PC-9 (cell line): Measurements from ENCODE around the gene SLC6A6. TPM values are rescaled to one million over a fixed set of nuclear protein-coding genes. Genes with fewer than 3 reads are reported as not detected.
"Not testable (repeated sequence)": the region's sequence is repeated elsewhere in the genome, so short reads cannot be mapped to it uniquely, and the experiment has no call there.

Experiments
- BruUV-seq: library from RNA; stranded (reverse); fragments of 400-500 nt; replicated peaks from 2 replicates; lab custom pipeline; 2021; lab: Mats Ljungman, UMichigan
- CTCF ChIA-PET: fragments of 300-600 bp; sonication (Branson Sonifier 250); formaldehyde crosslinking; loops from one replicate; lab custom pipeline; 2022; ENCODE audit warnings: antibody characterized with exemption; lab: Charles Lee
- POLR2A ChIA-PET: fragments of 300-600 bp; sonication (Branson Sonifier 250); formaldehyde crosslinking; loops from one replicate; lab custom pipeline; 2022; ENCODE audit warnings: antibody characterized with exemption; ENCODE audit not compliant: unreplicated experiment; lab: Charles Lee
- DNase-seq, 2 experiments: peaks; one replicate each; pipeline versions ENCODE4 v3.0.0 to v3.0.0-alpha.2; 2015 to 2022; ENCODE audit warnings: mixed read lengths in 1 of 2
- H2AFZ ChIP-seq: fragments of 200-600 bp; sonication (generic); 2 replicates; pipeline ENCODE4 v1.8.1; 2017; ENCODE audit warnings: antibody characterized with exemption
- H3F3A ChIP-seq: fragments of 200-600 bp; sonication (generic); 2 replicates; pipeline ENCODE4 v1.8.1; 2017; ENCODE audit warnings: antibody characterized with exemption, mild to moderate bottlenecking, low read depth; ENCODE audit not compliant: insufficient read depth
- H3K27ac ChIP-seq: fragments of 200-600 bp; sonication (generic); 2 replicates; pipeline ENCODE4 v1.6.1; 2016; ENCODE audit warnings: mixed run types
- H3K27me3 ChIP-seq: fragments of 200-600 bp; sonication (generic); 2 replicates; pipeline ENCODE4 v1.6.1; 2016; ENCODE audit warnings: low read depth, mixed run types; ENCODE audit not compliant: insufficient read depth
- H3K36me3 ChIP-seq: fragments of 200-600 bp; sonication (generic); 2 replicates; pipeline ENCODE4 v1.6.1; 2016; ENCODE audit warnings: low read depth, mixed run types
- H3K4me1 ChIP-seq: fragments of 200-600 bp; sonication (generic); replicated peaks from 2 replicates; pipeline ENCODE4 v1.6.1; 2016; ENCODE audit warnings: mixed run types; ENCODE audit not compliant: insufficient read depth
- H3K4me2 ChIP-seq: fragments of 200-600 bp; sonication (generic); 2 replicates; pipeline ENCODE4 v1.6.1; 2017; ENCODE audit warnings: mixed run types
- H3K4me3 ChIP-seq: fragments of 200-600 bp; sonication (generic); 2 replicates; pipeline ENCODE4 v1.6.1; 2016; ENCODE audit warnings: mixed run types
- H3K79me2 ChIP-seq: fragments of 200-600 bp; sonication (generic); 2 replicates; pipeline ENCODE4 v1.6.1; 2017; ENCODE audit warnings: low read depth, mixed run types
- H3K9me2 ChIP-seq: fragments of 200-600 bp; sonication (generic); 2 replicates; pipeline ENCODE4 v1.8.1; 2017; ENCODE audit warnings: mild to moderate bottlenecking; ENCODE audit not compliant: insufficient read depth
- H3K9me3 ChIP-seq: fragments of 200-600 bp; sonication (generic); 2 replicates; pipeline ENCODE4 v1.8.1; 2016; ENCODE audit warnings: low read depth; ENCODE audit not compliant: insufficient read depth
- H4K20me1 ChIP-seq: fragments of 200-600 bp; sonication (generic); 2 replicates; pipeline ENCODE4 v1.8.1; 2017; ENCODE audit not compliant: insufficient read depth
- EZH2 ChIP-seq: fragments of 200-600 bp; sonication (generic); IDR thresholded peaks from 2 replicates; pipeline ENCODE4 v1.8.0; 2017; ENCODE audit warnings: antibody characterized with exemption, low read depth
- intact Hi-C: fragments of 100-400 bp; cut with micrococcal nuclease; formaldehyde crosslinking; loops from one replicate; pipeline ENCODE4 v1.10.0; 2022; ENCODE audit not compliant: unreplicated experiment
- total RNA-seq: library from RNA; stranded (reverse); gene quantifications from 2 replicates; pipeline ENCODE4 v1.2.3, GENCODE V29; 2021
- TF ChIP-seq, protein P1 (sequence below): fragments of 200-600 bp; sonication (generic); conservative IDR thresholded peaks from 2 replicates; pipeline ENCODE4 v1.6.1; 2017; ENCODE audit warnings: mixed run types, antibody characterized with exemption, mild to moderate bottlenecking, moderate library complexity

The SLC6A6 gene
- total RNA-seq, 1 experiment from 2014 or later = 122 TPM

DNA sequence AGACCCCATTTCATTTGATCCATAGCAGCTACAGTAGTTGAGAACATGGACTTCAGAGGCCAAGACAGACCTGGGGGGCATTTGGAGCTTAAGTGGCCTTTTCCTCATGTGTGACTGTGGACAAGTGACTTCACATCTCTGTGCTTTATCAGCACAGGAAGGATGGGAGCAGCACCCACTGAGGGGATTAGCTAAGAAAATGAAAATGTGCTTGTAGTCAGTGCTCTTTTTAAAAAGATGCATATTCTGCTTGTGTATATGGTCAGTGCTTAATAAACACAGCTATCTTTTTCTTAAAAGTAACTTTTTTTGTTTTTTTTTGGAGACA, 34.5 kb downstream of the SLC6A6 start:
- Histone ChIP-seq H3K9me3 (no peaks in the 10 kb centered on the region), H3K27me3 (no peaks in the 10 kb centered on the region), H3K4me2 (no peak overlapping the region), H3K36me3 (no peaks in the 10 kb centered on the region), H2AFZ (no peak overlapping the region), H3F3A (peaks cover 62% of the 10 kb centered on the region), H3K27ac (no peak overlapping the region), H3K79me2 (peaks cover 93% of the 10 kb centered on the region), H3K9me2 (no peaks in the 10 kb centered on the region), H3K4me3 (no peak overlapping the region), H4K20me1 (peaks cover 29% of the 10 kb centered on the region), H3K4me1 (peaks cover 81% of the 10 kb centered on the region)
- TF ChIP-seq, protein P1, sequence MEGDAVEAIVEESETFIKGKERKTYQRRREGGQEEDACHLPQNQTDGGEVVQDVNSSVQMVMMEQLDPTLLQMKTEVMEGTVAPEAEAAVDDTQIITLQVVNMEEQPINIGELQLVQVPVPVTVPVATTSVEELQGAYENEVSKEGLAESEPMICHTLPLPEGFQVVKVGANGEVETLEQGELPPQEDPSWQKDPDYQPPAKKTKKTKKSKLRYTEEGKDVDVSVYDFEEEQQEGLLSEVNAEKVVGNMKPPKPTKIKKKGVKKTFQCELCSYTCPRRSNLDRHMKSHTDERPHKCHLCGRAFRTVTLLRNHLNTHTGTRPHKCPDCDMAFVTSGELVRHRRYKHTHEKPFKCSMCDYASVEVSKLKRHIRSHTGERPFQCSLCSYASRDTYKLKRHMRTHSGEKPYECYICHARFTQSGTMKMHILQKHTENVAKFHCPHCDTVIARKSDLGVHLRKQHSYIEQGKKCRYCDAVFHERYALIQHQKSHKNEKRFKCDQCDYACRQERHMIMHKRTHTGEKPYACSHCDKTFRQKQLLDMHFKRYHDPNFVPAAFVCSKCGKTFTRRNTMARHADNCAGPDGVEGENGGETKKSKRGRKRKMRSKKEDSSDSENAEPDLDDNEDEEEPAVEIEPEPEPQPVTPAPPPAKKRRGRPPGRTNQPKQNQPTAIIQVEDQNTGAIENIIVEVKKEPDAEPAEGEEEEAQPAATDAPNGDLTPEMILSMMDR = no peak
- no peak for TF ChIP-seq EZH2
- ChIA-PET POLR2A (interaction anchor here (0.7 kb wide), 1 partner anchor 214 kb away, joined by 7 read pairs; no protein-coding TSS in a partner anchor), CTCF (interaction anchor here (0.6 kb wide), 1 partner anchor 108 kb away, joined by 3 read pairs; no protein-coding TSS in a partner anchor)
- intact Hi-C loops = no loop called here
- no TSS peak for BruUV-seq
- DNase-seq = no peak

DNA sequence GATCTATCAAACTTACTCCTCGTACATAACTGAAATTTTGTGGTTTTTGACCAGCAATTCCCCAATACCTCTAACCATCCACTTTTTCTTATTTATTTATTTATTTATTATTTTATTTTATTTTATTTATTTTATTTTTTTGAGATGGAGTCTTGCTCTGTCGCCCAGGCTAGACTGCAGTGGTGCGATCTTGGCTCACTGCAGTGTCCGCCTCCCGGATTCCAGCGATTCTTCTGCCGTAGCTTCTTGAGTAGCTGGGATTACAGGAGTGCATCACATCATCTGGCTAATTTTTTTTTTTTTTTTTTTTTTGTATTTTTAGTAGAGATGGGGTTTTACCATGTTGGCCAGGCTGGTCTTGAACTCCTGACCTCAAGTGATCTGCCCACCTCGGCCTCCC, 35.3 kb downstream of the SLC6A6 start:
- intact Hi-C loops, H2AFZ ChIP-seq, H3K4me2 ChIP-seq, H3K27me3 ChIP-seq, H3K9me3 ChIP-seq, BruUV-seq, H3K27ac ChIP-seq, POLR2A ChIA-PET, H3K36me3 ChIP-seq, H3K9me2 ChIP-seq, H3K4me3 ChIP-seq, DNase-seq: not testable (repeated sequence)
- Histone ChIP-seq H3K4me1 (peaks cover 82% of the 10 kb centered on the region), H3F3A (peaks cover 63% of the 10 kb centered on the region), H3K79me2 (peaks cover 98% of the 10 kb centered on the region), H4K20me1 (peaks cover 37% of the 10 kb centered on the region)
- CTCF ChIA-PET = interaction anchor here (0.6 kb wide), 1 partner anchor 148 kb away, joined by 7 read pairs; no protein-coding TSS in a partner anchor

DNA sequence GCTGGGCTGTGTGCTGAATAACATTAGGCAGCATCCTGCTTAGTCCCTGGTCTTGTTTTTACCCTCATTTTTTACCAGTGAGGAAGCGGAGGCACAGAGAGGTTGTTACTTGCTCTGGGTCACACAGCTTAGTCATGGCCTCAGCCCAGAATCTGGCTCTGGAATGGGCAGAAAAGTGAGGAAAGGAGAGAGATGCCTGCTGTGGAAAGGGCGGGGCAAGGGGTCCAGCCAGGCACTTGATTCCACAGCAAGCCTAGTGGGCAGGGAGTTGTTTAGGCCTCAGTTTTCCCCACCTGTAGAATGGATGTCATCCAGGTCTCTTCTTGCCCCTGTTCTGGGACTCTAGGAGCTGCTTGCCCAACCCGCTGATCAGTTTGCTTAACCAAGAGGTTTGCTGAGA, 35.9 kb downstream of the SLC6A6 start:
- peaks cover 59% of the 10 kb centered on the region for H3F3A ChIP-seq
- BruUV-seq = no TSS peak
- H3K4me2 ChIP-seq = no peak overlapping the region
- H3K79me2 ChIP-seq = peaks cover 98% of the 10 kb centered on the region
- no peak for DNase-seq
- no peaks in the 10 kb centered on the region for H3K27me3 ChIP-seq
- H2AFZ ChIP-seq = no peak overlapping the region
- peaks cover 77% of the 10 kb centered on the region for H3K4me1 ChIP-seq
- no peak overlapping the region for H3K27ac ChIP-seq
- H3K9me2 ChIP-seq = no peaks in the 10 kb centered on the region
- H3K9me3 ChIP-seq = no peaks in the 10 kb centered on the region
- POLR2A ChIA-PET = no interaction called here
- H3K36me3 ChIP-seq = no peaks in the 10 kb centered on the region
- H4K20me1 ChIP-seq = peaks cover 43% of the 10 kb centered on the region
- TF ChIP-seq EZH2 = no peak
- TF ChIP-seq, protein P1 = no peak
- H3K4me3 ChIP-seq = no peak overlapping the region
- intact Hi-C loops = no loop called here
- CTCF ChIA-PET = no interaction called here

DNA sequence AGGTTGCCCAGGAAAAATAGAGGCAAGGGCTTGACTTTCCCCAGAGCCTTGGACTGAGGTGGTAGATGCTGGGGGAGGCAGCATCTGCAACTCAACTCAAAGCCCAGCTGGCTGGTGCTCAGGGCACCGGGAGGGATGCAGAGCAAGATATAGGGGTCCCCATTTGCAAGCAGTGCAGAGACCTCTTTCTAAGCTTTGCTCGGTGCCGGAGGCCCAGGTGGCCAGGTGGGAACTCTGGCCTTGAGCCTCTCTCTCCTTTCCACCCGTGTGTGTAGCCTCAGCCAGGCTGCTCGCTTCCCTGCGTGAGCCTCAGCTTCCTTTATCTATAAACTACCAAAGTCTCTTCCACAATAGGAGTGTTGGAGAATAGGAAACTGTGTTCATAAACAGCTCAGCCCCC, 36.5 kb downstream of the SLC6A6 start:
- Histone ChIP-seq H3K27me3 (no peaks in the 10 kb centered on the region), H4K20me1 (peaks cover 44% of the 10 kb centered on the region), H3K4me2 (no peak overlapping the region), H3F3A (peaks cover 55% of the 10 kb centered on the region), H3K36me3 (no peaks in the 10 kb centered on the region), H3K9me2 (no peaks in the 10 kb centered on the region), H2AFZ (no peak overlapping the region), H3K27ac (no peak overlapping the region), H3K9me3 (no peaks in the 10 kb centered on the region), H3K4me1 (peaks cover 70% of the 10 kb centered on the region), H3K79me2 (peaks cover 99% of the 10 kb centered on the region), H3K4me3 (no peak overlapping the region)
- no peak for DNase-seq
- CTCF ChIA-PET = no interaction called here
- BruUV-seq = no TSS peak
- intact Hi-C loops = no loop called here
- POLR2A ChIA-PET = no interaction called here
- no peak for TF ChIP-seq EZH2
